B cell (primary cell): Measurements from ENCODE around the gene MED6.

Experiments used
- EZH2 ChIP-seq: IDR thresholded peaks from 2 replicates; pipeline ENCODE4 v1.6.1; 2012; ENCODE audit warnings: borderline replicate concordance, low read depth, mild to moderate bottlenecking, moderate library complexity, low read length; ENCODE audit not compliant: insufficient read depth, poor library complexity, severe bottlenecking
- TF ChIP-seq, protein P1 (sequence below): fragments of 200-600 bp; IDR thresholded peaks from one replicate; pipeline ENCODE4 v1.8.0; 2022; ENCODE audit warnings: antibody characterized with exemption, mild to moderate bottlenecking

GRCh38 chr14:70641548-70642302, 41.3 kb upstream of the MED6 start, which contains the start of gene TTC9:
- TF ChIP-seq, protein P1, sequence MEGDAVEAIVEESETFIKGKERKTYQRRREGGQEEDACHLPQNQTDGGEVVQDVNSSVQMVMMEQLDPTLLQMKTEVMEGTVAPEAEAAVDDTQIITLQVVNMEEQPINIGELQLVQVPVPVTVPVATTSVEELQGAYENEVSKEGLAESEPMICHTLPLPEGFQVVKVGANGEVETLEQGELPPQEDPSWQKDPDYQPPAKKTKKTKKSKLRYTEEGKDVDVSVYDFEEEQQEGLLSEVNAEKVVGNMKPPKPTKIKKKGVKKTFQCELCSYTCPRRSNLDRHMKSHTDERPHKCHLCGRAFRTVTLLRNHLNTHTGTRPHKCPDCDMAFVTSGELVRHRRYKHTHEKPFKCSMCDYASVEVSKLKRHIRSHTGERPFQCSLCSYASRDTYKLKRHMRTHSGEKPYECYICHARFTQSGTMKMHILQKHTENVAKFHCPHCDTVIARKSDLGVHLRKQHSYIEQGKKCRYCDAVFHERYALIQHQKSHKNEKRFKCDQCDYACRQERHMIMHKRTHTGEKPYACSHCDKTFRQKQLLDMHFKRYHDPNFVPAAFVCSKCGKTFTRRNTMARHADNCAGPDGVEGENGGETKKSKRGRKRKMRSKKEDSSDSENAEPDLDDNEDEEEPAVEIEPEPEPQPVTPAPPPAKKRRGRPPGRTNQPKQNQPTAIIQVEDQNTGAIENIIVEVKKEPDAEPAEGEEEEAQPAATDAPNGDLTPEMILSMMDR = no peak
- TF ChIP-seq EZH2 = no peak
